HCT116 (cell line): ENCODE measurements around the gene DDTL. TPM values are rescaled to one million over a fixed set of nuclear protein-coding genes. Genes with fewer than 3 reads are reported as not detected.
A peak's percentile ranks its signal among the peaks of the same experiment; 100 is the strongest.
"Not testable (repeated sequence)": the region's sequence is repeated elsewhere in the genome, so short reads cannot be mapped to it uniquely, and the experiment has no call there.

Experiments
- ATAC-seq: fragments of 200-7000 bp; cut with Tn5 transposase; 2 replicates; pipeline ENCODE4 v1.9.1; 2020; ENCODE audit warnings: mild to moderate bottlenecking, moderate library complexity
- Bru-seq: library from RNA; stranded (reverse); fragments of 400-500 nt; gene quantifications from one replicate; lab custom pipeline; 2021; lab: Mats Ljungman, UMichigan
- BruChase-seq, 2 experiments: library from RNA; stranded (reverse); fragments of 400-500 nt; gene quantifications; one replicate each; lab custom pipeline; 2021; lab: Mats Ljungman, UMichigan
- BruUV-seq: library from RNA; stranded (reverse); fragments of 400-500 nt; replicated peaks from 2 replicates; lab custom pipeline; 2021; lab: Mats Ljungman, UMichigan
- CTCF ChIA-PET: fragments of 300-600 bp; sonication (Branson Sonifier 250); formaldehyde crosslinking; loops from one replicate; lab custom pipeline; 2021; ENCODE audit warnings: antibody characterized with exemption; lab: Charles Lee
- POLR2A ChIA-PET: fragments of 300-600, 350-600 bp; sonication (Branson Sonifier 250); formaldehyde crosslinking; loops from one replicate; lab custom pipeline; 2021; ENCODE audit warnings: antibody characterized with exemption; lab: Charles Lee
- RAD21 ChIA-PET, 2 experiments: fragments of 300-600 bp; sonication (Branson Sonifier 250); formaldehyde crosslinking; loops; one replicate each; lab custom pipeline; 2023; ENCODE audit warnings: low total read pairs in 2 of 2; ENCODE audit not compliant: uncharacterized antibody in 2 of 2, unreplicated experiment in 2 of 2, low non-redundant PET in 1 of 2; lab: Charles Lee
- DNase-seq: peaks from one replicate; pipeline ENCODE4 v3.0.0-alpha.2; 2010; ENCODE audit warnings: low read depth, low spot score
- H2AFZ ChIP-seq: fragments of 200-600 bp; shearing (Covaris generic), sonication (generic); 2 replicates; pipeline ENCODE4 v1.6.1; 2017; ENCODE audit warnings: low read depth, mixed run types, mixed read lengths, antibody characterized with exemption, low read length; ENCODE audit not compliant: poor library complexity, severe bottlenecking
- H3K27ac ChIP-seq: 2 replicates; pipeline ENCODE4 v1.5.1; 2012; ENCODE audit warnings: low read depth, low read length
- H3K27me3 ChIP-seq: fragments of 200-600 bp; sonication (generic); 2 replicates; pipeline ENCODE4 v1.6.1; 2016; ENCODE audit warnings: mixed run types, low read length, mixed read lengths; ENCODE audit not compliant: insufficient read depth
- H3K36me3 ChIP-seq, 2 experiments: fragments of 200-500 bp in 1 of 2; fragments of 200-600 bp in 1 of 2; sonication (Bioruptor generic) in 1 of 2; sonication (generic) in 1 of 2; 2 replicates each; pipeline versions ENCODE4 v1.5.1 to v1.6.1; 2014 to 2016; ENCODE audit warnings: low read length in 2 of 2, inconsistent platforms in 1 of 2, mixed read lengths in 1 of 2, mixed run types in 1 of 2; ENCODE audit not compliant: insufficient read depth in 2 of 2, control insufficient read depth in 1 of 2
- H3K4me1 ChIP-seq, 2 experiments: fragments of 200-600 bp in 1 of 2; sonication (generic) in 1 of 2; 2 replicates each; pipeline versions ENCODE4 v1.5.1 to v1.6.1; 2012 to 2017; ENCODE audit warnings: low read length in 2 of 2, inconsistent platforms in 1 of 2, mild to moderate bottlenecking in 1 of 2, mixed read lengths in 1 of 2, mixed run types in 1 of 2, moderate library complexity in 1 of 2; ENCODE audit not compliant: insufficient read depth in 2 of 2, control insufficient read depth in 1 of 2
- H3K4me2 ChIP-seq: fragments of 200-600 bp; sonication (generic); 2 replicates; pipeline ENCODE4 v1.6.1; 2017; ENCODE audit warnings: mixed run types, low read length, mixed read lengths
- H3K4me3 ChIP-seq, 2 experiments: fragments of 200-600 bp in 1 of 2; sonication (generic) in 1 of 2; replicated peaks in 1 of 2; 2 replicates each; pipeline ENCODE4 v1.5.1; 2011 to 2016; ENCODE audit warnings: low read length in 2 of 2, control low read depth in 1 of 2, low read depth in 1 of 2, mild to moderate bottlenecking in 1 of 2, mixed read lengths in 1 of 2, mixed run types in 1 of 2
- H3K79me2 ChIP-seq: fragments of 200-600 bp; sonication (generic); 2 replicates; pipeline ENCODE4 v1.6.1; 2017; ENCODE audit warnings: mild to moderate bottlenecking, mixed run types, low read length, moderate library complexity, mixed read lengths; ENCODE audit not compliant: insufficient read depth
- H3K9ac ChIP-seq: fragments of 200-600 bp; sonication (generic); 2 replicates; pipeline ENCODE4 v1.6.1; 2016; ENCODE audit warnings: low read length, mixed read lengths
- H3K9me2 ChIP-seq: fragments of 200-600 bp; sonication (generic), shearing (Covaris generic); 2 replicates; pipeline ENCODE4 v1.6.1; 2017; ENCODE audit warnings: mixed run types, mild to moderate bottlenecking, moderate library complexity; ENCODE audit not compliant: insufficient read depth
- H3K9me3 ChIP-seq, 2 experiments: fragments of 200-500 bp in 1 of 2; fragments of 200-600 bp in 1 of 2; sonication (Bioruptor generic) in 1 of 2; sonication (generic) in 1 of 2; 2 replicates each; pipeline ENCODE4 v1.6.1; 2014 to 2017; ENCODE audit warnings: low read length in 2 of 2, mixed read lengths in 2 of 2, inconsistent platforms in 1 of 2, low read depth in 1 of 2, mild to moderate bottlenecking in 1 of 2, mixed run types in 1 of 2, moderate library complexity in 1 of 2; ENCODE audit not compliant: control insufficient read depth in 1 of 2, insufficient read depth in 1 of 2
- H4K20me1 ChIP-seq: fragments of 200-600 bp; sonication (generic), shearing (Covaris generic); 2 replicates; pipeline ENCODE4 v1.6.1; 2017; ENCODE audit warnings: mixed run types, mild to moderate bottlenecking, moderate library complexity; ENCODE audit not compliant: insufficient read depth
- intact Hi-C: fragments of 100-400 bp; cut with micrococcal nuclease; formaldehyde crosslinking; loops from 2 replicates; pipeline ENCODE4 v1.10.0; 2022
- long read RNA-seq: library from polyadenylated mRNA; unstranded; transcript quantifications from one replicate; pipeline ENCODE4 v2.0.0, GENCODE V29; 2021; ENCODE audit not compliant: unreplicated experiment
- polyA plus RNA-seq: library from polyadenylated mRNA; unstranded; fragments of >200 nt; gene quantifications from 2 replicates; pipeline ENCODE4 v1.2.1, GENCODE V29; 2012; ENCODE audit warnings: missing spikeins
- total RNA-seq: library from RNA; stranded (reverse); gene quantifications from one replicate; pipeline ENCODE4 v1.2.1, GENCODE V29; 2021; ENCODE audit not compliant: unreplicated experiment

The DDTL gene
- total RNA-seq (3.4 TPM), Bru-seq, nascent RNA (percentile 72 among the genes with signal in this experiment), BruChase-seq, experiment 1, labeled RNA remaining after a 6-hour chase (percentile 58 among the genes with signal in this experiment), BruChase-seq, experiment 2, labeled RNA remaining after a 2-hour chase (percentile 63 among the genes with signal in this experiment)
- polyA plus RNA-seq: 3.1 and 3.8 TPM in 2 replicates
- long read RNA-seq: 0 reads

DNA sequence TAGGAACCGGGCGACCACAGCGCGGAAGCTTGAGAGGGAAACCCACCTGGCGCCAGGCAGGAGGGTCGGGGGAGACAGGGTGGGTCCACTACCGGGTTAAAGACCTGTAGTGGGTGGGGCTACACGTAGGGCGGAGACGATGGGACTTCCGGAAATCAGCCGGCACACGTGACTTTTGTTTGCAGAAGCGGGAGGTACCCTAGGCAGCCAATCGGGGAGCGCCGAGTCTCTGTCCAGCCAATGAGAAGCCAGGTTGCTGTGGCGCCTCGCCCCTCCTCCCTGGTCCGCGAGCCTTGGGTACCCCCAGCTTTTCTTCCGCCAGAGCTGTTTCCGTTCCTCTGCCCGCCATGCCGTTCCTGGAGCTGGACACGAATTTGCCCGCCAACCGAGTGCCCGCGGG lies at the start of gene DDTL:
TSS of gene DDTL (plus strand) at position 321 of the 400 bp plus-strand sequence. CDS start at position 348, 27 bp downstream.
- H2AFZ ChIP-seq, POLR2A ChIA-PET, H3K27me3 ChIP-seq, H3K9ac ChIP-seq, BruUV-seq, CTCF ChIA-PET, DNase-seq, RAD21 ChIA-PET, H3K4me3 ChIP-seq, H4K20me1 ChIP-seq, H3K27ac ChIP-seq, H3K4me1 ChIP-seq, H3K9me2 ChIP-seq, H3K9me3 ChIP-seq, H3K4me2 ChIP-seq, intact Hi-C loops: not testable (repeated sequence)
- Histone ChIP-seq H3K79me2 (peaks cover 27% of the 10 kb centered on the region), H3K36me3 (peaks cover 9 to 13% of the 10 kb centered on the region in 2 experiments; a peak in 3 of 4 replicates)
- peak; percentile 86 for ATAC-seq

DNA sequence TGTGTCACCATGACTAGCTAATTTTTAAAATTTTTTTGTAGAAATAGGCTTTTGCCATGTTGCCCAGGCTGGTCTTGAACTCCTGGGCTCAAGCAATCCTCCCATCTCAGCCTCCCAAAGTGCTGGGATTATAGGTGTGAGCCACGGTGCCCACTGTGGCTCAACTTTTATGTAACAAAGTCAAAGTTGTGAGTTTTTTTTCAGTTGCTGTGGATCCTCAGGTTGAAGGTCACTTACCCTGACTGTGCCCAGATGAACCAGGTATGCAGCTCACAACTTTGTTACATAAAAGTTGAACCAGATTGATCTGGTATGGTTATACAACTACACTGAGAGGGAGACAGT lies 46.4 kb upstream of the DDTL start:
- ATAC-seq, H3K9me3 ChIP-seq, BruUV-seq, H3K4me3 ChIP-seq, DNase-seq, H3K9ac ChIP-seq, H3K4me2 ChIP-seq, H3K27ac ChIP-seq, H3K79me2 ChIP-seq, H3K27me3 ChIP-seq, H3K36me3 ChIP-seq, H4K20me1 ChIP-seq, intact Hi-C loops, H2AFZ ChIP-seq, H3K9me2 ChIP-seq, RAD21 ChIA-PET: not testable (repeated sequence)
- ChIA-PET POLR2A (interaction anchor here (1.8 kb wide), 1 partner anchor 26 kb away, joined by 7 read pairs; the partner anchor contains the start of gene MIF), CTCF (interaction anchor here (2.6 kb wide), 1 partner anchor 26 kb away, joined by 13 read pairs; the partner anchor contains the start of gene MIF)
- H3K4me1 ChIP-seq: peaks cover 3 to 12% of the 10 kb centered on the region in 2 experiments; a peak in 2 of 4 replicates
